Brain microvascular endothelial cell (primary cell): ENCODE measurements around the gene PPP1CB.

Experiments used
- DNase-seq: peaks from one replicate; pipeline ENCODE4 v3.0.0-alpha.2; 2020
- H3K27ac ChIP-seq: fragments of 250-450 bp; sonication (Bioruptor Pico); 2 replicates; pipeline ENCODE4 v1.5.1; 2020; ENCODE audit warnings: mild to moderate bottlenecking, moderate library complexity
- H3K27me3 ChIP-seq: fragments of 250-450 bp; sonication (Bioruptor Pico); replicated peaks from 2 replicates; pipeline ENCODE4 v1.5.1; 2020; ENCODE audit warnings: mild to moderate bottlenecking
- H3K36me3 ChIP-seq: fragments of 250-450 bp; sonication (Bioruptor Pico); replicated peaks from 2 replicates; pipeline ENCODE4 v1.5.1; 2020; ENCODE audit warnings: mild to moderate bottlenecking
- H3K4me3 ChIP-seq: 2 replicates; pipeline ENCODE4 v1.5.1; 2011; ENCODE audit warnings: low read depth, mild to moderate bottlenecking, control low read depth, low read length, moderate library complexity
- in situ Hi-C: cut with HindIII; loops from 2 replicates; pipeline ENCODE4 v1.10.0; 2017; ENCODE audit warnings: low sequenced_read_pairs, low pct_ligation_motif_present
- TF ChIP-seq, protein P1 (sequence below): IDR thresholded peaks from 2 replicates; pipeline ENCODE4 v1.5.1; 2011; ENCODE audit warnings: low read depth, mild to moderate bottlenecking, moderate library complexity, low read length, control low read depth, inconsistent platforms; ENCODE audit errors: missing control alignments

Gene PPP1CB

GRCh38 chr2:28720345-28720744 is 31.3 kb upstream of the PPP1CB start:
- H3K36me3 ChIP-seq: no peaks in the 10 kb centered on the region
- no peak for DNase-seq
- H3K27me3 ChIP-seq: no peaks in the 10 kb centered on the region
- H3K27ac ChIP-seq: no peak overlapping the region
- TF ChIP-seq, protein P1, sequence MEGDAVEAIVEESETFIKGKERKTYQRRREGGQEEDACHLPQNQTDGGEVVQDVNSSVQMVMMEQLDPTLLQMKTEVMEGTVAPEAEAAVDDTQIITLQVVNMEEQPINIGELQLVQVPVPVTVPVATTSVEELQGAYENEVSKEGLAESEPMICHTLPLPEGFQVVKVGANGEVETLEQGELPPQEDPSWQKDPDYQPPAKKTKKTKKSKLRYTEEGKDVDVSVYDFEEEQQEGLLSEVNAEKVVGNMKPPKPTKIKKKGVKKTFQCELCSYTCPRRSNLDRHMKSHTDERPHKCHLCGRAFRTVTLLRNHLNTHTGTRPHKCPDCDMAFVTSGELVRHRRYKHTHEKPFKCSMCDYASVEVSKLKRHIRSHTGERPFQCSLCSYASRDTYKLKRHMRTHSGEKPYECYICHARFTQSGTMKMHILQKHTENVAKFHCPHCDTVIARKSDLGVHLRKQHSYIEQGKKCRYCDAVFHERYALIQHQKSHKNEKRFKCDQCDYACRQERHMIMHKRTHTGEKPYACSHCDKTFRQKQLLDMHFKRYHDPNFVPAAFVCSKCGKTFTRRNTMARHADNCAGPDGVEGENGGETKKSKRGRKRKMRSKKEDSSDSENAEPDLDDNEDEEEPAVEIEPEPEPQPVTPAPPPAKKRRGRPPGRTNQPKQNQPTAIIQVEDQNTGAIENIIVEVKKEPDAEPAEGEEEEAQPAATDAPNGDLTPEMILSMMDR: no peak
- H3K4me3 ChIP-seq: no peak overlapping the region
- in situ Hi-C loops: no loop called here

GRCh38 chr2:28721601-28722191 is 29.9 kb upstream of the PPP1CB start:
- TF ChIP-seq, protein P1: no peak
- DNase-seq: no peak
- H3K27ac ChIP-seq: no peak overlapping the region

GRCh38 chr2:28725021-28725711 is 26.5 kb upstream of the PPP1CB start:
- in situ Hi-C loops: no loop called here
- no peak overlapping the region for H3K27ac ChIP-seq
- no peak overlapping the region for H3K4me3 ChIP-seq
- no peaks in the 10 kb centered on the region for H3K36me3 ChIP-seq
- no peaks in the 10 kb centered on the region for H3K27me3 ChIP-seq
- TF ChIP-seq, protein P1: no peak
- no peak for DNase-seq

More at GRCh38 chr2:28721601-28722191, 29.9 kb upstream of the PPP1CB start:
- Histone ChIP-seq H3K36me3 (no peaks in the 10 kb centered on the region), H3K27me3 (no peaks in the 10 kb centered on the region), H3K4me3 (no peak overlapping the region)
- in situ Hi-C loops: no loop called here

GRCh38 chr2:28726177-28726576 is 25.5 kb upstream of the PPP1CB start:
- no peak overlapping the region for H3K4me3 ChIP-seq
- no peaks in the 10 kb centered on the region for H3K36me3 ChIP-seq
- no peaks in the 10 kb centered on the region for H3K27me3 ChIP-seq
- H3K27ac ChIP-seq: no peak overlapping the region
- DNase-seq: no peak
- TF ChIP-seq, protein P1: no peak
- in situ Hi-C loops: no loop called here

DNA sequence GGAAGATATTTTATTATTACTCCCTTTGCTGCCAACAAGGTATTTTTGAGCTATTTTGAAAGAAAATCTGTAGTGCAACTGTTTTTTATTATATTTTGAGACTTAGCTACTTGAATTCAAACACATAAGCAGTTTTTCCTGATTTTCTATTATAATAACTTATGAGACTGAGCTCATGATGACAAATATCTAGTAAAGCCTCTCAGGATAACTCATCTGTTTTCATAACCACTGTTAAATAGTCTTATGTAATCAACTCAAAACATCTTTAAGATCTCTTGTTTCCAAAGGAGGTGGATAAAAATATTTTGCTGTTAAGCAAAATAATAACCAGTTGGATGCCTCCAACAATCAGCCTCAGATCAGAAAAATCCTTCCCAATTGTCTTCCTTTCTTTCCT is 21.9 kb upstream of the PPP1CB start:
- no peak overlapping the region for H3K4me3 ChIP-seq
- DNase-seq: no peak
- TF ChIP-seq, protein P1: no peak
- H3K36me3 ChIP-seq: no peaks in the 10 kb centered on the region
- in situ Hi-C loops: no loop called here
- H3K27ac ChIP-seq: no peak overlapping the region
- no peaks in the 10 kb centered on the region for H3K27me3 ChIP-seq
